H9 (cell line): Measurements from ENCODE around the gene RTF2. TPM values are rescaled to one million over a fixed set of nuclear protein-coding genes. Genes with fewer than 3 reads are reported as not detected.

Source experiments
- DNase-seq: peaks from one replicate; pipeline ENCODE4 v3.0.0-alpha.2; 2017
- H2AFZ ChIP-seq: one replicate; pipeline ENCODE4 v1.6.1; 2013; ENCODE audit warnings: mild to moderate bottlenecking, low read length, control low read depth, moderate library complexity
- H2AK5ac ChIP-seq: 2 replicates; pipeline ENCODE4 v1.6.1; 2013; ENCODE audit warnings: low read length, control low read depth, mixed read lengths; ENCODE audit not compliant: insufficient read length
- H2BK120ac ChIP-seq: one replicate; pipeline ENCODE4 v1.6.1; 2013; ENCODE audit warnings: low read depth, mild to moderate bottlenecking, low read length, control low read depth, inconsistent platforms; ENCODE audit not compliant: poor library complexity, severe bottlenecking
- H2BK12ac ChIP-seq: 2 replicates; pipeline ENCODE4 v1.6.1; 2013; ENCODE audit warnings: low read length, control low read depth, mixed read lengths, low read depth; ENCODE audit not compliant: insufficient read length
- H2BK15ac ChIP-seq: 2 replicates; pipeline ENCODE4 v1.6.1; 2013; ENCODE audit warnings: low read depth, low read length, control low read depth
- H2BK20ac ChIP-seq: one replicate; pipeline ENCODE4 v1.6.1; 2013; ENCODE audit warnings: low read depth, mild to moderate bottlenecking, low read length, control low read depth, inconsistent platforms; ENCODE audit not compliant: poor library complexity, severe bottlenecking
- H2BK5ac ChIP-seq: 2 replicates; pipeline ENCODE4 v1.6.1; 2013; ENCODE audit warnings: low read length, control low read depth, mixed read lengths; ENCODE audit not compliant: insufficient read length
- H3K14ac ChIP-seq: 2 replicates; pipeline ENCODE4 v1.6.1; 2013; ENCODE audit warnings: low read length, control low read depth; ENCODE audit not compliant: insufficient read depth
- H3K18ac ChIP-seq: 2 replicates; pipeline ENCODE4 v1.6.1; 2013; ENCODE audit warnings: low read depth, mild to moderate bottlenecking, mixed read lengths, low read length, control low read depth; ENCODE audit not compliant: insufficient read length
- H3K23ac ChIP-seq: 2 replicates; pipeline ENCODE4 v1.6.1; 2013; ENCODE audit warnings: low read length, control low read depth, mixed read lengths, low read depth; ENCODE audit not compliant: insufficient read length
- H3K23me2 ChIP-seq: 2 replicates; pipeline ENCODE4 v1.6.1; 2013; ENCODE audit warnings: low read depth, mild to moderate bottlenecking, mixed read lengths, low read length, control low read depth; ENCODE audit not compliant: insufficient read length, poor library complexity, severe bottlenecking
- H3K27ac ChIP-seq: 2 replicates; pipeline ENCODE4 v1.5.1; 2013; ENCODE audit warnings: low read length, control low read depth, mixed read lengths, low read depth; ENCODE audit not compliant: insufficient read length
- H3K27me3 ChIP-seq: 2 replicates; pipeline ENCODE4 v1.6.1; 2013; ENCODE audit warnings: low read length, control low read depth, inconsistent platforms; ENCODE audit not compliant: insufficient read depth
- H3K4ac ChIP-seq: 2 replicates; pipeline ENCODE4 v1.6.1; 2013; ENCODE audit warnings: low read depth, mild to moderate bottlenecking, control low read depth, inconsistent platforms, low read length, moderate library complexity
- H3K4me1 ChIP-seq: 2 replicates; pipeline ENCODE4 v1.6.1; 2013; ENCODE audit warnings: low read length, control low read depth, inconsistent platforms; ENCODE audit not compliant: insufficient read depth
- H3K4me2 ChIP-seq: 2 replicates; pipeline ENCODE4 v1.6.1; 2013; ENCODE audit warnings: low read length, control low read depth, mixed read lengths; ENCODE audit not compliant: insufficient read length, insufficient read depth
- H3K56ac ChIP-seq: 2 replicates; pipeline ENCODE4 v1.6.1; 2013; ENCODE audit warnings: low read depth, mild to moderate bottlenecking, mixed read lengths, low read length, control low read depth; ENCODE audit not compliant: insufficient read length
- H3K79me1 ChIP-seq: 2 replicates; pipeline ENCODE4 v1.6.1; 2013; ENCODE audit warnings: low read depth, mild to moderate bottlenecking, moderate library complexity, low read length, control low read depth, inconsistent platforms; ENCODE audit not compliant: insufficient read depth, poor library complexity, severe bottlenecking
- H3K79me2 ChIP-seq: 2 replicates; pipeline ENCODE4 v1.6.1; 2013; ENCODE audit warnings: low read length, control low read depth, inconsistent platforms; ENCODE audit not compliant: insufficient read depth
- H3K9ac ChIP-seq: 2 replicates; pipeline ENCODE4 v1.6.1; 2013; ENCODE audit warnings: low read length, control low read depth, mixed read lengths; ENCODE audit not compliant: insufficient read length; ENCODE audit errors: extremely low read depth
- H3K9me3 ChIP-seq: one replicate; pipeline ENCODE4 v1.6.1; 2013; ENCODE audit warnings: low read depth, low read length, inconsistent platforms; ENCODE audit not compliant: control insufficient read depth
- H3T11ph ChIP-seq: one replicate; pipeline ENCODE4 v1.6.1; 2013; ENCODE audit warnings: mild to moderate bottlenecking, low read length, control low read depth, inconsistent platforms
- H4K20me1 ChIP-seq: one replicate; pipeline ENCODE4 v1.6.1; 2013; ENCODE audit not compliant: control insufficient read depth, insufficient read length, insufficient read depth
- H4K5ac ChIP-seq: 2 replicates; pipeline ENCODE4 v1.6.1; 2013; ENCODE audit warnings: low read depth, mild to moderate bottlenecking, mixed read lengths, low read length, control low read depth; ENCODE audit not compliant: insufficient read length
- H4K8ac ChIP-seq: replicated peaks from 2 replicates; pipeline ENCODE4 v1.6.1; 2013; ENCODE audit warnings: low read length, control low read depth, mixed read lengths, low read depth; ENCODE audit not compliant: insufficient read length
- H4K91ac ChIP-seq: 2 replicates; pipeline ENCODE4 v1.6.1; 2013; ENCODE audit warnings: low read depth, mild to moderate bottlenecking, moderate library complexity, mixed read lengths, low read length, control low read depth; ENCODE audit not compliant: insufficient read length
- H3K27ac Mint-ChIP-seq, 3 experiments: 2 replicates in 2 of 3; 3 replicates in 1 of 3; pipeline ENCODE4 v1.8.0; 2020 to 2021; ENCODE audit warnings: mixed read lengths in 3 of 3, mild to moderate bottlenecking in 1 of 3, moderate library complexity in 1 of 3
- H3K27me3 Mint-ChIP-seq: 2 replicates; pipeline ENCODE4 v1.8.0; 2021; ENCODE audit warnings: low read depth, mild to moderate bottlenecking, moderate library complexity, mixed read lengths
- H3K36me3 Mint-ChIP-seq, 3 experiments: 2 replicates in 2 of 3; 3 replicates in 1 of 3; pipeline ENCODE4 v1.8.0; 2020 to 2021; ENCODE audit warnings: low read depth in 3 of 3, mixed read lengths in 3 of 3; ENCODE audit not compliant: insufficient read depth in 1 of 3
- H3K4me1 Mint-ChIP-seq, 2 experiments: 2 replicates each; pipeline ENCODE4 v1.8.0; 2020; ENCODE audit warnings: mixed read lengths in 2 of 2
- H3K4me3 Mint-ChIP-seq, 2 experiments: 2 replicates in 1 of 2; 3 replicates in 1 of 2; pipeline ENCODE4 v1.8.0; 2020 to 2021; ENCODE audit warnings: mild to moderate bottlenecking in 2 of 2, mixed read lengths in 2 of 2, moderate library complexity in 1 of 2
- H3K9me3 Mint-ChIP-seq, 2 experiments: 2 replicates in 1 of 2; 3 replicates in 1 of 2; pipeline ENCODE4 v1.8.0; 2020; ENCODE audit warnings: mild to moderate bottlenecking in 2 of 2, mixed read lengths in 2 of 2, moderate library complexity in 1 of 2
- CTCF ChIP-seq: fragments of 200-600 bp; sonication (generic); conservative IDR thresholded peaks from 3 replicates; pipeline ENCODE4 v1.8.0; 2021; ENCODE audit warnings: antibody characterized with exemption, mild to moderate bottlenecking
- WGBS: extraction: QIAGEN DNeasy Blood & Tissue Kit; methylation state at CpG from one replicate; pipeline ENCODE4 v1.1.7; 2013; ENCODE audit warnings: missing lambda C conversion rate, low lambda C conversion rate, mixed read lengths; ENCODE audit not compliant: insufficient read length; ENCODE audit errors: extremely low coverage; 5-methylcytosine and 5-hydroxymethylcytosine counted together
- total RNA-seq: library from RNA; stranded (reverse); gene quantifications from 2 replicates; pipeline ENCODE4 v1.2.1, GENCODE V29; 2021

RTF2 gene
- total RNA-seq, 1 experiment from 2014 or later: 62.6 TPM

GRCh38 chr20:56445540-56445939 is 22.9 kb upstream of the RTF2 start:
- no peak overlapping the region for H2BK12ac ChIP-seq
- no peak overlapping the region for H4K5ac ChIP-seq
- no peak overlapping the region for H2BK120ac ChIP-seq
- H3K4ac ChIP-seq: no peak overlapping the region
- H3K79me1 ChIP-seq: no peaks in the 10 kb centered on the region
- peaks cover 5% of the 10 kb centered on the region in 2 experiments for H3K4me1 Mint-ChIP-seq
- no peak for TF ChIP-seq CTCF
- H3K4me1 ChIP-seq: no peaks in the 10 kb centered on the region
- H3K27me3 Mint-ChIP-seq: peaks cover 26% of the 10 kb centered on the region
- no peak overlapping the region for H2BK5ac ChIP-seq
- no peak for DNase-seq
- H3K36me3 Mint-ChIP-seq: no peaks in the 10 kb centered on the region
- H2BK15ac ChIP-seq: no peak overlapping the region
- no peak overlapping the region; a peak in 1 of 7 replicates for H3K27ac Mint-ChIP-seq
- no peak overlapping the region for H3K56ac ChIP-seq
- no peak overlapping the region for H3K4me3 Mint-ChIP-seq
- no peaks in the 10 kb centered on the region for H3K9me3 Mint-ChIP-seq
- H3K23me2 ChIP-seq: no peaks in the 10 kb centered on the region
- no peak overlapping the region for H2BK20ac ChIP-seq
- H3K9ac ChIP-seq: no peak overlapping the region
- H3K23ac ChIP-seq: no peak overlapping the region
- H4K91ac ChIP-seq: no peak overlapping the region
- no CpG with 5 or more reads among the region's 16 CpGs for WGBS
- H2AFZ ChIP-seq: no peak overlapping the region
- no peaks in the 10 kb centered on the region for H3K9me3 ChIP-seq
- H3T11ph ChIP-seq: no peak overlapping the region
- H3K27ac ChIP-seq: no peak overlapping the region
- H3K18ac ChIP-seq: no peak overlapping the region
- H4K8ac ChIP-seq: no peak overlapping the region
- no peak overlapping the region for H3K4me2 ChIP-seq
- no peak overlapping the region for H2AK5ac ChIP-seq
- H4K20me1 ChIP-seq: no peaks in the 10 kb centered on the region
- no peaks in the 10 kb centered on the region for H3K27me3 ChIP-seq
- no peaks in the 10 kb centered on the region for H3K79me2 ChIP-seq
- no peak overlapping the region for H3K14ac ChIP-seq
